DND-41 (cell line): ENCODE data around the gene IBA57.
"Not testable (repeated sequence)": the region's sequence is repeated elsewhere in the genome, so short reads cannot be mapped to it uniquely, and the experiment has no call there.

Experiments
- ATAC-seq: fragments of 200-7000 bp; cut with Tn5 transposase; 3 replicates; pipeline ENCODE4 v1.9.1; 2021; ENCODE audit warnings: low read depth; ENCODE audit not compliant: insufficient read depth
- DNase-seq: peaks from one replicate; pipeline ENCODE4 v3.0.0-alpha.2; 2020
- H2AFZ ChIP-seq: 2 replicates; pipeline ENCODE4 v1.6.0; 2012; ENCODE audit warnings: low read depth, low read length
- H3K27ac ChIP-seq: 2 replicates; pipeline ENCODE4 v1.5.1; 2012; ENCODE audit warnings: low read length, inconsistent platforms
- H3K27me3 ChIP-seq: fragments of 200-600 bp; sonication (generic); 2 replicates; pipeline ENCODE4 v1.6.0; 2012; ENCODE audit warnings: low read length, mild to moderate bottlenecking, inconsistent platforms; ENCODE audit not compliant: insufficient read depth, poor library complexity
- H3K36me3 ChIP-seq: 2 replicates; pipeline ENCODE4 v1.5.1; 2012; ENCODE audit warnings: low read length, inconsistent platforms; ENCODE audit not compliant: insufficient read depth
- H3K4me1 ChIP-seq: 2 replicates; pipeline ENCODE4 v1.5.1; 2012; ENCODE audit warnings: mild to moderate bottlenecking, low read length; ENCODE audit not compliant: insufficient read depth
- H3K4me2 ChIP-seq: 2 replicates; pipeline ENCODE4 v1.6.0; 2012; ENCODE audit warnings: mild to moderate bottlenecking, moderate library complexity, low read length, inconsistent platforms; ENCODE audit not compliant: insufficient read depth
- H3K4me3 ChIP-seq, 2 experiments: fragments of 200-600 bp in 1 of 2; shearing (Covaris generic) in 1 of 2; 2 replicates each; pipeline ENCODE4 v1.5.1; 2012 to 2016; ENCODE audit warnings: inconsistent platforms in 2 of 2, low read length in 2 of 2, mild to moderate bottlenecking in 2 of 2, low read depth in 1 of 2, moderate library complexity in 1 of 2
- H3K79me2 ChIP-seq: 2 replicates; pipeline ENCODE4 v1.6.0; 2012; ENCODE audit warnings: low read length, inconsistent platforms; ENCODE audit not compliant: insufficient read depth
- H3K9ac ChIP-seq: 2 replicates; pipeline ENCODE4 v1.6.0; 2012; ENCODE audit warnings: low read depth, mild to moderate bottlenecking, inconsistent platforms, low read length, moderate library complexity
- H3K9me3 ChIP-seq: 2 replicates; pipeline ENCODE4 v1.5.1; 2012; ENCODE audit warnings: low read length, moderate library complexity, mild to moderate bottlenecking, inconsistent platforms; ENCODE audit not compliant: insufficient read depth, severe bottlenecking
- H4K20me1 ChIP-seq: 2 replicates; pipeline ENCODE4 v1.6.0; 2012; ENCODE audit warnings: low read length; ENCODE audit not compliant: insufficient read depth
- CTCF ChIP-seq: IDR thresholded peaks from 2 replicates; pipeline ENCODE4 v1.5.1; 2012; ENCODE audit warnings: borderline replicate concordance, low read length, moderate library complexity, mild to moderate bottlenecking; ENCODE audit not compliant: poor library complexity, severe bottlenecking; ENCODE audit errors: extremely low read depth
- EZH2 ChIP-seq: IDR thresholded peaks from 3 replicates; pipeline ENCODE4 v1.6.1; 2012; ENCODE audit warnings: borderline replicate concordance, low read depth, mild to moderate bottlenecking, moderate library complexity, low read length, inconsistent platforms; ENCODE audit not compliant: severe bottlenecking

The IBA57 gene

GRCh38 chr1:228218513-228219244, 53.1 kb downstream of the IBA57 start:
- peaks cover 6% of the 10 kb centered on the region for H3K79me2 ChIP-seq
- H3K4me1 ChIP-seq, result peaks cover 20% of the 10 kb centered on the region
- H3K9ac ChIP-seq, result no peak overlapping the region
- no peaks in the 10 kb centered on the region for H3K9me3 ChIP-seq
- no peak for DNase-seq
- no peak overlapping the region for H3K4me2 ChIP-seq
- no peak overlapping the region for H3K27ac ChIP-seq
- ATAC-seq, result no peak
- no peak for TF ChIP-seq CTCF
- TF ChIP-seq EZH2, result no peak
- no peak overlapping the region for H3K4me3 ChIP-seq
- H4K20me1 ChIP-seq, result peaks cover 31% of the 10 kb centered on the region
- no peaks in the 10 kb centered on the region for H3K27me3 ChIP-seq
- peaks cover 67% of the 10 kb centered on the region for H3K36me3 ChIP-seq
- no peak overlapping the region for H2AFZ ChIP-seq

- Histone ChIP-seq H3K79me2 (no peaks in the 10 kb centered on the region; the same call in 1 of the 2 replicates), H3K4me1 (peaks cover 13% of the 10 kb centered on the region), H2AFZ (no peak overlapping the region), H3K9ac (no peak overlapping the region), H3K9me3 (no peaks in the 10 kb centered on the region), H4K20me1 (peaks cover 25% of the 10 kb centered on the region), H3K27ac (no peak overlapping the region), H3K4me3 (no peak overlapping the region), H3K4me2 (no peak overlapping the region), H3K27me3 (no peaks in the 10 kb centered on the region), H3K36me3 (peaks cover 71% of the 10 kb centered on the region)
- ATAC-seq (no peak), DNase-seq (no peak)
- TF ChIP-seq CTCF, result no peak
- TF ChIP-seq EZH2, result no peak
Measured at GRCh38 chr1:228219245-228219961, 53.8 kb downstream of the IBA57 start.

GRCh38 chr1:228219962-228220780, 54.6 kb downstream of the IBA57 start:
- Histone ChIP-seq H3K27me3 (no peaks in the 10 kb centered on the region), H3K4me3 (no peak overlapping the region), H3K9me3 (no peaks in the 10 kb centered on the region), H4K20me1 (peaks cover 17% of the 10 kb centered on the region), H3K27ac (no peak overlapping the region), H3K4me2 (no peak overlapping the region), H3K9ac (no peak overlapping the region), H3K36me3 (peaks cover 71% of the 10 kb centered on the region), H2AFZ (no peak overlapping the region), H3K79me2 (no peaks in the 10 kb centered on the region), H3K4me1 (peaks cover 6% of the 10 kb centered on the region; the same call in 1 of the 2 replicates)
- no peak for TF ChIP-seq CTCF
- no peak for TF ChIP-seq EZH2
- ATAC-seq, result no peak
- no peak for DNase-seq

- not testable (repeated sequence) for H3K4me2 ChIP-seq, H3K27me3 ChIP-seq, H3K79me2 ChIP-seq, H3K4me3 ChIP-seq, H3K9me3 ChIP-seq, H2AFZ ChIP-seq, H4K20me1 ChIP-seq, H3K27ac ChIP-seq, DNase-seq, H3K9ac ChIP-seq, ATAC-seq, H3K4me1 ChIP-seq
- H3K36me3 ChIP-seq, result peaks cover 71% of the 10 kb centered on the region
Measured at GRCh38 chr1:228221097-228221496, 55.5 kb downstream of the IBA57 start.
